Measurements from ENCODE around the gene KIAA0586. TPM values are rescaled to one million over a fixed set of nuclear protein-coding genes. Genes with fewer than 3 reads are reported as not detected.

Gene KIAA0586
- total RNA-seq, 1 experiment from 2014 or later = 23.5 TPM

DNA sequence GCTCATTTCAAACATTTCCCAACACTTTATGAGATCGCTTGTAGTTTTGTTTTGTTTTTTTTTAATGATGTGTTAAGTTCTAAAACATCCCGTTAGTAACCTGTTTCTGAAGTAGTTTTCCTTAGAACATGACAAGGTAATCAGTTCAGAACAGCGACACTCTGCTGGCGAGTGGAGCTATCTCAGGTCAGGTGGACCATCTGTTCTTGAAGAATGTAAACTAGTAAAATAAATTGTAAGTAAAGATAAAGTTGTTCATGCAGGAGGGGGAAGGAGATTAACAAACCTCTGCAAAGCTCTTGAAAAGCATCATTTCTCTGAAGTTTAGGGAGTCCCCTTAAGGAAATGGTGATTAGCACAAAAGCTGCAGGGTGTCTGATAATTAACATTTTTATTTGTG is 138.3 kb downstream of the KIAA0586 start:
- Mint-ChIP-seq H3K27ac (no peak overlapping the region), H3K36me3 (no peaks in the 10 kb centered on the region), H3K4me3 (no peak overlapping the region), H3K4me1 (peaks cover 11% of the 10 kb centered on the region), H3K27me3 (ENCODE audit: low read depth) (no peaks in the 10 kb centered on the region), H3K9me3 (no peaks in the 10 kb centered on the region)
- TF ChIP-seq AR (CRISPR knock-in tag; IDR thresholded peaks at IDR 0.05) (no peak), NFE2L1 (CRISPR knock-in tag; IDR thresholded peaks at IDR 0.05) (no peak), NR1H2 (CRISPR knock-in tag; IDR thresholded peaks at IDR 0.05) (no peak), ZNF512 (CRISPR knock-in tag; IDR thresholded peaks at IDR 0.05; ENCODE audit: borderline replicate concordance) (no peak), CBFB (CRISPR knock-in tag; IDR thresholded peaks at IDR 0.05; ENCODE audit: low read depth) (no peak), FOXP4 (CRISPR knock-in tag; IDR thresholded peaks at IDR 0.05) (no peak), NFATC4 (CRISPR knock-in tag; IDR thresholded peaks at IDR 0.05) (no peak), ZBTB21 (CRISPR knock-in tag; IDR thresholded peaks at IDR 0.05; ENCODE audit: borderline replicate concordance) (no peak), RORB (CRISPR knock-in tag; IDR thresholded peaks at IDR 0.05) (no peak), GABPB1 (CRISPR knock-in tag; IDR thresholded peaks at IDR 0.05) (no peak), NR3C1 (CRISPR knock-in tag; conservative IDR thresholded peaks at IDR 0.05; ENCODE audit: low read depth) (no peak), SP1 (CRISPR knock-in tag; conservative IDR thresholded peaks at IDR 0.05) (no peak), MYBL2 (CRISPR knock-in tag; IDR thresholded peaks at IDR 0.05) (no peak), ESRRA (CRISPR knock-in tag; IDR thresholded peaks at IDR 0.05; ENCODE audit: borderline replicate concordance) (no peak), TEAD1 (CRISPR knock-in tag; IDR thresholded peaks at IDR 0.05) (no peak)
- TF ChIP-seq, protein P1, sequence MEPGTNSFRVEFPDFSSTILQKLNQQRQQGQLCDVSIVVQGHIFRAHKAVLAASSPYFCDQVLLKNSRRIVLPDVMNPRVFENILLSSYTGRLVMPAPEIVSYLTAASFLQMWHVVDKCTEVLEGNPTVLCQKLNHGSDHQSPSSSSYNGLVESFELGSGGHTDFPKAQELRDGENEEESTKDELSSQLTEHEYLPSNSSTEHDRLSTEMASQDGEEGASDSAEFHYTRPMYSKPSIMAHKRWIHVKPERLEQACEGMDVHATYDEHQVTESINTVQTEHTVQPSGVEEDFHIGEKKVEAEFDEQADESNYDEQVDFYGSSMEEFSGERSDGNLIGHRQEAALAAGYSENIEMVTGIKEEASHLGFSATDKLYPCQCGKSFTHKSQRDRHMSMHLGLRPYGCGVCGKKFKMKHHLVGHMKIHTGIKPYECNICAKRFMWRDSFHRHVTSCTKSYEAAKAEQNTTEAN (CRISPR knock-in tag; IDR thresholded peaks at IDR 0.05) = no peak
- TF ChIP-seq, protein P2, sequence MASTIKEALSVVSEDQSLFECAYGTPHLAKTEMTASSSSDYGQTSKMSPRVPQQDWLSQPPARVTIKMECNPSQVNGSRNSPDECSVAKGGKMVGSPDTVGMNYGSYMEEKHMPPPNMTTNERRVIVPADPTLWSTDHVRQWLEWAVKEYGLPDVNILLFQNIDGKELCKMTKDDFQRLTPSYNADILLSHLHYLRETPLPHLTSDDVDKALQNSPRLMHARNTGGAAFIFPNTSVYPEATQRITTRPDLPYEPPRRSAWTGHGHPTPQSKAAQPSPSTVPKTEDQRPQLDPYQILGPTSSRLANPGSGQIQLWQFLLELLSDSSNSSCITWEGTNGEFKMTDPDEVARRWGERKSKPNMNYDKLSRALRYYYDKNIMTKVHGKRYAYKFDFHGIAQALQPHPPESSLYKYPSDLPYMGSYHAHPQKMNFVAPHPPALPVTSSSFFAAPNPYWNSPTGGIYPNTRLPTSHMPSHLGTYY (CRISPR knock-in tag; IDR thresholded peaks at IDR 0.05) = no peak
- TF ChIP-seq, protein P3, sequence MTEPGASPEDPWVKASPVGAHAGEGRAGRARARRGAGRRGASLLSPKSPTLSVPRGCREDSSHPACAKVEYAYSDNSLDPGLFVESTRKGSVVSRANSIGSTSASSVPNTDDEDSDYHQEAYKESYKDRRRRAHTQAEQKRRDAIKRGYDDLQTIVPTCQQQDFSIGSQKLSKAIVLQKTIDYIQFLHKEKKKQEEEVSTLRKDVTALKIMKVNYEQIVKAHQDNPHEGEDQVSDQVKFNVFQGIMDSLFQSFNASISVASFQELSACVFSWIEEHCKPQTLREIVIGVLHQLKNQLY (CRISPR knock-in tag; IDR thresholded peaks at IDR 0.05) = no peak
- ChIA-PET POLR2A (interaction anchor here (0.7 to 1.5 kb wide), 2 partner anchors 18 to 116 kb away, joined by 3 to 5 read pairs; no protein-coding TSS in a partner anchor), CTCF (interaction anchor here (0.9 to 2.7 kb wide), 3 partner anchors 9 to 74 kb away, joined by 3 to 15 read pairs (median 13); no protein-coding TSS in a partner anchor)
- ATAC-seq = no peak
- no peak for DNase-seq (ENCODE audit: low spot score)
